Heart left ventricle (tissue), 16 donors: Measurements from ENCODE around the gene FOXG1. TPM values are rescaled to one million over a fixed set of nuclear protein-coding genes. Genes with fewer than 3 reads are reported as not detected.

Experiments
- ATAC-seq, 4 donors: fragments of 200-7000 bp; cut with Tn5 transposase; one replicate each; pipeline ENCODE4 v1.9.1; 2020 to 2022; ENCODE audit warnings: moderate library complexity in 4 of 4, mild to moderate bottlenecking in 3 of 4, moderate number of reproducible peaks in 1 of 4
- DNase-seq, 5 donors: peaks; one replicate each; pipeline ENCODE4 v3.0.0-alpha.2; 2020
- H3K27ac ChIP-seq, 12 donors: fragments of 200-600 bp; sonication (generic) in 4 of 12; one replicate each; pipeline versions ENCODE4 v1.5.0 to v1.8.0; 2016 to 2022; ENCODE audit warnings: mild to moderate bottlenecking in 2 of 12
- H3K27me3 ChIP-seq, 9 donors: fragments of 200-600 bp; sonication (generic) in 2 of 9; one replicate each; pipeline versions ENCODE4 v1.5.1 to v1.8.0; 2016 to 2022; ENCODE audit warnings: mild to moderate bottlenecking in 3 of 9
- H3K36me3 ChIP-seq, 9 donors: fragments of 200-600 bp; sonication (generic) in 2 of 9; one replicate each; pipeline versions ENCODE4 v1.5.0 to v1.8.0; 2018 to 2022; ENCODE audit warnings: mild to moderate bottlenecking in 2 of 9
- H3K4me1 ChIP-seq, 12 donors: fragments of 200-600 bp; sonication (generic) in 4 of 12; one replicate each; pipeline versions ENCODE4 v1.5.0 to v1.8.0; 2016 to 2022; ENCODE audit warnings: mild to moderate bottlenecking in 3 of 12
- H3K4me3 ChIP-seq, 12 donors: fragments of 200-600 bp; sonication (generic) in 4 of 12; one replicate each; pipeline versions ENCODE4 v1.5.0 to v1.8.0; 2017 to 2022; ENCODE audit warnings: mild to moderate bottlenecking in 9 of 12, moderate library complexity in 4 of 12
- H3K9me3 ChIP-seq, 12 donors: fragments of 200-600 bp; sonication (generic) in 4 of 12; one replicate each; pipeline versions ENCODE4 v1.5.0 to v1.8.0; 2016 to 2022; ENCODE audit warnings: mild to moderate bottlenecking in 1 of 12
- CTCF ChIP-seq, 12 donors: fragments of 200-600 bp; sonication (generic) in 4 of 12; IDR thresholded peaks; one replicate each; pipeline versions ENCODE4 v1.5.0 to v1.8.0; 2018 to 2022; ENCODE audit warnings: antibody characterized with exemption in 12 of 12, mild to moderate bottlenecking in 5 of 12
- POLR2A ChIP-seq, 2 donors: fragments of 450-650 bp; IDR thresholded peaks; one replicate each; pipeline ENCODE4 v1.6.1; 2017; ENCODE audit warnings: antibody characterized with exemption in 2 of 2, mild to moderate bottlenecking in 2 of 2, moderate library complexity in 2 of 2
- WGBS, 4 donors: extraction: QIAGEN DNeasy Blood & Tissue Kit in 2 of 4; methylation state at CpG; one replicate each; pipeline versions ENCODE4 v1.1.5 to v1.1.7; 2013 to 2018; 5-methylcytosine and 5-hydroxymethylcytosine counted together
- intact Hi-C, 10 donors: fragments of 100-400 bp; cut with DNase I; formaldehyde crosslinking; loops; one replicate each; pipeline versions ENCODE4 v1.11.1 to v1.14.2; 2022
- polyA plus RNA-seq, 2 donors: library from polyadenylated mRNA; stranded (reverse); fragments of 200-250 nt; gene quantifications; one replicate each; pipeline ENCODE4 v1.2.3, GENCODE V29; 2013
- total RNA-seq, 9 donors: library from RNA; depleted of rRNA in 2 of 9; stranded (reverse); fragments of >200 nt in 2 of 9; fragmentation: NEBNext Ultra II Directional in 3 of 9; extraction: Animal tissue kit (Norgen Biotek cat#: 25700) in 3 of 9; gene quantifications; one replicate each; pipeline versions ENCODE4 v1.1.0 to v1.2.4, GENCODE V29; 2016 to 2023
- donor health status: ischemic (EF 13 %, LVEDD 7.1; RV severe dilation, severe dysfunction).
- donor health status: healthy with polysubstance abuse.
- donor health status: DM: no; HTN: yes; CAD: no.
- donor health status: DM: no; HTN: no; CAD: no.
- donor health status: ischemic (EF 25% LVEDD 6.9; RV normal size, moderate dysfunction).
- donor health status: ischemic (EF 25% LVEDD 5.7; RV mildly dilated, moderate dysfunction).
- donor health status: healthy.
- donor health status: DM: yes; HTN: yes; CAD: no.
- donor health status: ischemic (EF 35%, LVEDD 5.7; RV mildly dilated, moderate dysfunction).
- donor health status: nonischemic (EF 11% LVEDD 7.7; RV severe dilation, severe dysfunction).
- donor health status: DM: yes; HTN: yes; CAD: no.
- donor health status: PGD.
- donor health status: ischemic (EF 29% LVEDD 5.4; RV normal size, mild dysfunction).
- donor health status: nonischemic (EF 23%, LVEDD 6.1; RV moderate dilation, normal function).

FOXG1 gene
- total and polyA plus RNA-seq, 11 donors, result not detected

GRCh38 chr14:28758885-28759652 lies 7.5 kb upstream of the FOXG1 start:
- Histone ChIP-seq H3K9me3 (no peaks in the 10 kb centered on the region), H3K4me3 (peak overlapping the region in 1 of 12 donors; percentile 4), H3K27ac (no peak overlapping the region), H3K4me1 (peaks cover 0 to 19% (median 0%) of the 10 kb centered on the region in 12 donors), H3K27me3 (peaks cover 59 to 100% (median 94%) of the 10 kb centered on the region in 9 donors), H3K36me3 (no peaks in the 10 kb centered on the region)
- TF ChIP-seq CTCF (IDR thresholded peaks at IDR 0.05) (no peak), POLR2A (IDR thresholded peaks at IDR 0.05) (no peak)
- ATAC-seq, result no peak
- 2 to 3% (median 2%) methylated on average over 30 of the region's 30 CpGs for WGBS, 4 donors
- no peak for DNase-seq
- intact Hi-C loops, result loop anchor here in 8 of 10 donors (5.0 to 10.0 kb wide), 8 partner anchors 773 to 1686 kb away; no protein-coding TSS in a partner anchor

DNA sequence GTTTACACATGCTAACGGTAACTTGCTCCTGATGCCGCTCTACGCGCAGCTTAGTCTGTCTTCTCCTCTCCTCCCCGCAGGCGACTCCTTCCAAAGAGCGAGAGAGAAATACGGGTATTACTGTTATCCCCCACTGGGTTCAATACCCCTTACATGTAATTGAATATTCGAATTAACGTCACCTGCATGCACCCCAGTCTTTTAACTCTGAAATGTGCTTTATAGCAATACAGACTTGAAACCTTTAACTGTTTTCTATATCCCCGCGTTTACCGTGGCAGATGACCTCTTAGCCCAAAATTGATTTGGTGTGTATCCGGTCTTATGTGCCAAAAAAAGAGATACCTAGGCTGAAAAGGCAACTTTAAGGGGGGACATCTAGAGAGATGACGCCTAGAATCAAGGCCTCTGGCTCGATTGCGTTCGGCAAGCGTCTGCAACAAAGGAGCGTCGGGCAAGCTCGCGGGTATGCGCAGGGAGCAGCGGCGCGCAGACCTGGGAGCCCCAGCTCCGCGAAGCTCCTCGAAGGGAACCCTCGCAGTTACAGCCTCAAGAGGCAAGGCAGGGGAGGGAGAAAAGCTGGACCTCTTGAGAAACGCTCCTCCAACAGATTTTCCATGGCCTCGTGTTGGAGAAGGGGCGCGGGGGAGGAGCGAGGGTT lies 6.8 kb upstream of the FOXG1 start:
- intact Hi-C loops, result loop anchor here in 8 of 10 donors (5.0 to 10.0 kb wide), 8 partner anchors 773 to 1685 kb away; no protein-coding TSS in a partner anchor
- H3K27me3 ChIP-seq, result peaks cover 52 to 100% (median 96%) of the 10 kb centered on the region in 9 donors
- WGBS, 4 donors, result 2 to 4% (median 3%) methylated on average over 27 to 36 of the region's 36 CpGs
- no peaks in the 10 kb centered on the region for H3K9me3 ChIP-seq
- no peak overlapping the region for H3K27ac ChIP-seq
- H3K4me1 ChIP-seq, result peaks cover 0 to 19% (median 0%) of the 10 kb centered on the region in 12 donors
- no peaks in the 10 kb centered on the region for H3K36me3 ChIP-seq
- no peak for DNase-seq
- no peak for ATAC-seq
- no peak overlapping the region for H3K4me3 ChIP-seq
- TF ChIP-seq CTCF (IDR thresholded peaks at IDR 0.05), result no peak
- TF ChIP-seq POLR2A (IDR thresholded peaks at IDR 0.05), result no peak

DNA sequence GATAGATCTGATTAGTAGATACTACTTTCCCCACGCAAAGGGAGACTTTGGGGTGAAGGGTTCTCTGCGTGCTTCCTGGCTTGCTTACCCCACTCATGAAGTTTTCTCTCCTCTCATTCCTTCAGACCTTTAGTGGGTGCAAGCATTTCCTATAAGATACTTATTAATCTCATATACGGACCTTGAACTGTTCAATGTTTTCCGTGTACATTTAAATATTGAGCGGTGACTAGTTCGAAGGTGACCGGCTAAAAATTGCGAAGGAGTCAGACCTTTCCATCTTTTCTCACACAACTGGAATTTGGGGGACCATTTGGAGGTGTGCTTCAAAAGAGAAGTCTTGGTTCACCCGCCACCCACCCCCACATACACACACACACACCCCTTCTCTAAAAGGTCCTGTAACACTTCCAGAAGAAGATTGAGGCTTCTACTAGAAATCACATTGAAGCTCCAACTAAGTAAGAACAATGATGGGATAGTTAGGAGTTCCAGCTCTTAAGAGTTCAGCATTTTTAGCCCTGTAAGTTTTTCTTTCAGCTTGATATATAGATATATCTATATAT lies 6.1 kb upstream of the FOXG1 start:
- Histone ChIP-seq H3K9me3 (no peaks in the 10 kb centered on the region), H3K36me3 (no peaks in the 10 kb centered on the region), H3K4me1 (peaks cover 0 to 24% (median 3%) of the 10 kb centered on the region in 12 donors), H3K27me3 (peaks cover 58 to 100% (median 96%) of the 10 kb centered on the region in 9 donors), H3K4me3 (no peak overlapping the region), H3K27ac (no peak overlapping the region)
- TF ChIP-seq CTCF (IDR thresholded peaks at IDR 0.05) (no peak), POLR2A (IDR thresholded peaks at IDR 0.05) (no peak)
- ATAC-seq (no peak), DNase-seq (no peak)
- intact Hi-C loops, result no loop called here
- 7 to 11% (median 10%) methylated on average over 9 of the region's 9 CpGs for WGBS, 4 donors
